ENCODE data around the gene THEM5. TPM values are rescaled to one million over a fixed set of nuclear protein-coding genes. Genes with fewer than 3 reads are reported as not detected.
"Not testable (repeated sequence)": the region's sequence is repeated elsewhere in the genome, so short reads cannot be mapped to it uniquely, and the experiment has no call there.

THEM5 gene
- total RNA-seq, 1 donor from 2014 or later = not detected

DNA sequence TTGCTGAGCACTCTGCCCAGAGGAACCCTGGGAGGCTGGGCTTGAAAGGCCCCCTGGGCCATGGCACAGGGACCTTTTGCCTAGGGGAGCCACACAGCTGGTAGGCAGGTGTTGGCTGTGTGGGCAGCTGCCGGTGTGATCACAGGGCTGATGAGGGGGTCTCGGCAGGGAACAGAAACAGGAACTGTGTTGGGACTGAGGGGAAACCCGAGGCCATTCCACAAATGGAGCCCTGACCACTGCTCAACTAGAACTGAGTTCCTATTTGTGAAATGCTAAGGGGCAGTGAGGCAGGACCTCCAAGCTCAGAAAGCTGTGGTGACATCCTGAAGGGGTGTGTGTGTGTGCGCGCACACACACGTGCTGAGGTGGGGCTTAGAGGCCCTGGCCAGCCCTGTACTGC is 6.4 kb upstream of the THEM5 start:
- no peaks in the 10 kb centered on the region for H3K36me3 ChIP-seq
- no peak overlapping the region for H3K4me3 ChIP-seq
- no peaks in the 10 kb centered on the region for H3K4me1 ChIP-seq
- TF ChIP-seq, protein P1, sequence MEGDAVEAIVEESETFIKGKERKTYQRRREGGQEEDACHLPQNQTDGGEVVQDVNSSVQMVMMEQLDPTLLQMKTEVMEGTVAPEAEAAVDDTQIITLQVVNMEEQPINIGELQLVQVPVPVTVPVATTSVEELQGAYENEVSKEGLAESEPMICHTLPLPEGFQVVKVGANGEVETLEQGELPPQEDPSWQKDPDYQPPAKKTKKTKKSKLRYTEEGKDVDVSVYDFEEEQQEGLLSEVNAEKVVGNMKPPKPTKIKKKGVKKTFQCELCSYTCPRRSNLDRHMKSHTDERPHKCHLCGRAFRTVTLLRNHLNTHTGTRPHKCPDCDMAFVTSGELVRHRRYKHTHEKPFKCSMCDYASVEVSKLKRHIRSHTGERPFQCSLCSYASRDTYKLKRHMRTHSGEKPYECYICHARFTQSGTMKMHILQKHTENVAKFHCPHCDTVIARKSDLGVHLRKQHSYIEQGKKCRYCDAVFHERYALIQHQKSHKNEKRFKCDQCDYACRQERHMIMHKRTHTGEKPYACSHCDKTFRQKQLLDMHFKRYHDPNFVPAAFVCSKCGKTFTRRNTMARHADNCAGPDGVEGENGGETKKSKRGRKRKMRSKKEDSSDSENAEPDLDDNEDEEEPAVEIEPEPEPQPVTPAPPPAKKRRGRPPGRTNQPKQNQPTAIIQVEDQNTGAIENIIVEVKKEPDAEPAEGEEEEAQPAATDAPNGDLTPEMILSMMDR (IDR thresholded peaks at IDR 0.05) = no peak
- intact Hi-C loops (cut with DNase I) = no loop called here
- H3K9me3 ChIP-seq = no peaks in the 10 kb centered on the region
- no peak overlapping the region for H3K27ac ChIP-seq
- no peak for ATAC-seq
- no peak for DNase-seq
- H3K27me3 ChIP-seq = no peaks in the 10 kb centered on the region

DNA sequence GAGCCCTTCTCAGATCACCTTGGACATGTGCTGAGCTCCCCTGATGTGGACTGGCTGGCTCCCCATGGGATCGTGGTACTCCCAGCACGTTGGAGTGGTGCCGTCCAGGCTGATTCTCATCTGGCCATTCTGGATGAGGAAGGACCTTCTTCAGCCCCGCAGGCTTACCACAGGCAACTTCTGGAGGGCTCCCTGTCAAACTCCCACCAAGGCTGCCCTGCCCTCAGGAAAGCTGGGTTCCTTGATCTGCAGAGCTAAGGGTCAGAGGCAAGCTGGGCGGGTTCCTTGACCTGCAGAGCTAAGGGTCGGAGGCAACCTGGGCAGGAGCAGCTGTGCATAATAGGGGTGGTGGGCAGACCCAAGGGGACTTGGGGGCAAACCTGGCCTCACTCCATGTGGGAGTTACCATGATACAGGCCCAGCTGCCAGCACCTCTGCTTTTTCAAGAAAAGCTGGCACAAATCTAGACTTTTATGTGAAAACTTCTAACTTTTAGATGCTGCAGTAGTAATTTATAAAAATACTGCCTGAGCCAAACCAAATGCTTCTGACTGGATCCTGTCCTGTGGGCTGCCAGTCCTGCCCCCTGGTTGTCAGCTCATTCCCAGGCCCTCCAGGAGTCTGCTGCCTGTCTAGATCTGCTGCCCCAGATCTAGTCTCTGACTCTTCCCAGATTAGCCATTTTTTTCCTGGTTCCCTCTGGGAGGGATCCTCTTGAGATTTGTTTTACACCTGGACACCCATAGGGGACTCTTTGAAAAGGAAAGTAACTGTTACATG is 5.6 kb upstream of the THEM5 start:
- DNase-seq = no peak
- Histone ChIP-seq H3K36me3 (no peaks in the 10 kb centered on the region), H3K9me3 (no peaks in the 10 kb centered on the region), H3K4me1 (no peaks in the 10 kb centered on the region), H3K27me3 (no peaks in the 10 kb centered on the region), H3K27ac (no peak overlapping the region), H3K4me3 (no peak overlapping the region)
- no peak for ATAC-seq
- intact Hi-C loops (cut with DNase I) = no loop called here
- TF ChIP-seq, protein P1 (IDR thresholded peaks at IDR 0.05) = no peak

DNA sequence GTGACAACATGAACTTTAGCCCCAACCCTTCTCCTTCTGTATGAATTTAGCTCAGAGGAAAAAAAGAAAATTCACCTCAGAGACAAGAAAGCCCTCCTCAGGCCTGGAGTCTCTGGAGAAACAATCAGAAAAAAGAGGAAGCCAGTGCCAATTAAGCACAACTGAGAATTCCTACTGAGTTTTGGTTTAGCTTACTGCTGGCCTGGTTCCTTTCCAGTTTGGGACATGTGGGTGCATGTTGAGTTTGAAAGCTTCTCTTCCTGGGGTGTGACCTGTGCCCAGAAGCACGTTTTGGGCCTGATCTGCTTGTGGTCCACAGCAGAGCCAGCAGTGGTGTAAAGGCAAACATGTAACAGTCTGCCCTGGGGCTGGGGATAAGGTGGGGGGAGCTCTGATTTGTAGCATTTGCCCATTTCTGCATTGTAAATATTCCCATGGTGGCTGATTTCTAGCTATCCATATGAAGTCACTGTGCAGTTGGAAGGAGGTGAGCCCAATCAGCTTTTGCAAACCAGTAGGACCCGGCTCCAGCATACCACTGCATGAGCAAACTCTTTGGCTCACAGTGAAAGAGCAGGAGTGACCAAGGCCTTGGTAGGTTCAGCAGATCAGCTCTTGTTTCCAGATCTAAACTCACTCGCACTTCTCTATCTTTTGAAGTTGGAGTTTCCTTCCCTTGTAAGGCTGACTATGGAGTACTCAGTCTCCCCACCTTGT is 4.7 kb upstream of the THEM5 start:
- intact Hi-C loops (cut with DNase I) = no loop called here
- Histone ChIP-seq H3K36me3 (no peaks in the 10 kb centered on the region), H3K4me3 (no peak overlapping the region), H3K4me1 (no peaks in the 10 kb centered on the region), H3K27me3 (no peaks in the 10 kb centered on the region), H3K27ac (no peak overlapping the region), H3K9me3 (no peaks in the 10 kb centered on the region)
- ATAC-seq (no peak), DNase-seq (no peak)
- TF ChIP-seq, protein P1 (IDR thresholded peaks at IDR 0.05) = no peak

DNA sequence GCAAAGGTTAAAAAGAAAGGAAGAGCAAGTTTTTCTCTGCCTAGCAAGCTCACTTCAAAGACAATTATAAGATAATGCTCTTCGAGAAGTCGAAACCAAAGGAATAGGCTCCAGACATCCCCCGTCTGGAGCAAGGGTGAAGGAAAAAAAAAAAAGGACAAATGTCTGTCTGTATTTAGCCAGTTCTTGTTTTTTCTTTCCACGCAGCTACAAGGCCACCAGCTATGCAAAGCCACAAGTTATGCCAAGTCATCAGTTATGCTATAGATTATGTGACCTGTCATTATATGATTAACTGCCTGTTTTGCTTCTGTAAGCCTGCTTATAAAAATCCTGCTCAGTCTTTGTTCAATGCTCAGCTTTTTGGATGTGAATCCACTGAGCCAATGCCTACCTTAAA is 2.4 kb upstream of the THEM5 start:
- Histone ChIP-seq H3K9me3 (no peaks in the 10 kb centered on the region), H3K27me3 (no peaks in the 10 kb centered on the region), H3K4me1 (no peaks in the 10 kb centered on the region), H3K36me3 (no peaks in the 10 kb centered on the region), H3K27ac (no peak overlapping the region), H3K4me3 (no peak overlapping the region)
- ATAC-seq = no peak
- DNase-seq = no peak
- intact Hi-C loops (cut with DNase I) = no loop called here
- TF ChIP-seq, protein P1 (IDR thresholded peaks at IDR 0.05) = no peak

GRCh38 chr1:151855516-151855915 is 2.0 kb upstream of the THEM5 start:
- H3K9me3 ChIP-seq; ATAC-seq; H3K27ac ChIP-seq; DNase-seq; H3K4me1 ChIP-seq; intact Hi-C loops (cut with DNase I); H3K4me3 ChIP-seq; H3K36me3 ChIP-seq; H3K27me3 ChIP-seq: not testable (repeated sequence)

DNA sequence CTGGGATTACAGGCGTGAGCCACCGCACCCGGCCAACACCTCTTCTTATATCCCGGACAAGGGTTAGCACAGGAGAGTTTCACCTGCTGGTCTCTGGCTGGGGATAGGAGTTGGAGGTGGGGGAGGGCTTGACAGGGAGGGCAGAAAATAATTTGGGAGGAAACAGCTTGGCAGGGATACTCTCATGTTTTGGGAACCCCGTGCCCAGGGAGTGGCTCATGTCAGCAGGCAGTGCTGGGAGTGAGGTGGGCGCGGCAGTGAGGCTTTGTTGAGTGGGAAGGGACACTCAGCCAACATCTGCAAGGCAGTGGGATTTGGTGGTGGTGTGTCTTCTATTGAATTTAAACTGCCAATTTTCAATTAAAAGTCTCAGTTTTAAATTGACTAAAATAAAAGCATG is 1.1 kb upstream of the THEM5 start:
- DNase-seq = no peak
- intact Hi-C loops (cut with DNase I) = no loop called here
- no peak for ATAC-seq
- H3K4me1 ChIP-seq = no peaks in the 10 kb centered on the region
- no peak overlapping the region for H3K27ac ChIP-seq
- H3K27me3 ChIP-seq = no peaks in the 10 kb centered on the region
- no peak overlapping the region for H3K4me3 ChIP-seq
- H3K9me3 ChIP-seq = no peaks in the 10 kb centered on the region
- H3K36me3 ChIP-seq = no peaks in the 10 kb centered on the region
- TF ChIP-seq, protein P1 (IDR thresholded peaks at IDR 0.05) = no peak

Measured in upper lobe of right lung (tissue), 1 donor.